ENCODE measurements around the gene CCR5. TPM values are rescaled to one million over a fixed set of nuclear protein-coding genes. Genes with fewer than 3 reads are reported as not detected.

Gene CCR5
- total RNA-seq, 2 experiments from 2014 or later: 39.6 to 44.3 TPM

DNA sequence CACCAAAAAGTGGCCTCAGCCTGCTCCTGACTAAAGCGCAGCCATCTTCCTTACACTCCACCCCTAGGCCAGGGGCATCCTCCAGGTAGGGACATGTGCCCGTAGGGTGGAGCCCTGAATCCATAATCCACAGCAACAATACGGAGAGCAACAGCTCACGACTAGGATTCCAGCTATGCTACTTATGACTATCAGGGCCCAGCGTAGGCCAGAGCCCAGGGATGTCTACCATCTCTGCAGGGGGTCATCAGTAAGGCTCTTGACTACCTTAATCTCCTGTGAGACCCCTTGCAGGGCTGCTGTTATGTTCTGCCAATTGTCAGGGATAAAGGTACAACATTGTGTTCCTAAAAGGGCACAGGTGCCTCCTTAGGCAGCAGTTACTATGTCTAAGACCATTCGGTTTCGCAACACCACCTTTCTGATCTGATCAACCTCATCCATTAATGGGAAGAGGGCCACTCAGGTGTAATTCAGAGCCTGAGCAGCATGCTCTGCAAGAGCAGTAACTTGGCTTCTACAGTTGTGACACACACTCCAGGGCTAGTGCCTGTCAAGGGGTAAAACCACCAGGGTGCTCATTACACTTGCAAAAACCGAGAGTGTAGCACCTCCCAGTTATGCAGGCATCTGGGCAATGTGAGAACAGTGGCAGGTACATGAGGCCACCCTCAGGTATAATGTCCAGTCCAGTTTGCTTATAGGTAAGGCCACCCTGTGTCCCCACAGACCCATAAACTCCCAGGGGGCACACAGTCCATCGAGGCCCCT, 47.3 kb downstream of the CCR5 start:
- ATAC-seq (ENCODE audit: low read depth): no peak
- peaks cover 15% of the 10 kb centered on the region for H3K4me1 Mint-ChIP-seq
- no peak overlapping the region for H3K27ac Mint-ChIP-seq
- no peak for DNase-seq
- no peak overlapping the region for H3K4me3 Mint-ChIP-seq
- POLR2A ChIA-PET: no interaction called here
- H3K9me3 Mint-ChIP-seq: no peaks in the 10 kb centered on the region
- H3K36me3 Mint-ChIP-seq: no peaks in the 10 kb centered on the region
- no peaks in the 10 kb centered on the region for H3K27me3 Mint-ChIP-seq

DNA sequence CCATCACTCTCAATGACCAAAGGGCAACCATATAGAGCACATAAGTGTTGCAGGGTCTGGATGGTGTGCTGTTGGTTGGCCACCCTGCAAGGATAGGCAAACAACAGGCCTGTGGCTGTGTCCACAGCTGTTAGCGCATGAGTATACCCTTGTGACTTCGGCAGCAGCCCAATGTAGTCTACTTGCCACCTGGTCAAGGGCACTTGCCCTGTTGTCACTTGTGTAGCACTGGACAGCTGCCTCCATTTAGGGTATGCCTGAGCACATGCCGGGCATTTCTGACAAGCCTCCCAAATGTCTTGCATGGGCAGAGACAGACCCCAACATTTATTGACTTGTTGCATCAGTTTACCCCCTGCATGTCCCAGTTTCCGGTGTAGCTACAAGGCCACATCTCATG, 49.1 kb downstream of the CCR5 start:
- Mint-ChIP-seq H3K27me3 (no peaks in the 10 kb centered on the region), H3K4me3 (no peak overlapping the region), H3K4me1 (peaks cover 14% of the 10 kb centered on the region), H3K27ac (no peak overlapping the region), H3K9me3 (no peaks in the 10 kb centered on the region), H3K36me3 (no peaks in the 10 kb centered on the region)
- POLR2A ChIA-PET: no interaction called here
- ATAC-seq (ENCODE audit: low read depth) (no peak), DNase-seq (no peak)

DNA sequence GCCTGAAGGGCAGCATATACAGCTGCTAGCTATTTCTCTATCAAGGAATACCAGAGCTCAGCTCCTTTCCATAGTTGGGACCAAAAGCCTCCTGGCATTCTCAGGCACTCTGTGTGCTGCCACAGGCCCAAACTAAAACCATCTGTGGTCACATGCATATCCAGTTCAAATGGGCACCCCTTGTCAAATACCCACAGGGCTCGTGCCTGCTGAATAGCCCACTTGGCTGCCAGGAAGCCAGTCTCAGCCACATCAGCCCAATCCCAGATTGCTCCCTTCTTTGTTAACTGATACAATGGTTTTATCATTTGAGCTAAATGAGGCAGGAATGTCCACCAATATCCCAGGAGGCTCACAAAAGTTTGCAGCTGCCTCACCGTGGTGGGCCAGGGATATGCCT, 50.2 kb downstream of the CCR5 start:
- H3K9me3 Mint-ChIP-seq: no peaks in the 10 kb centered on the region
- POLR2A ChIA-PET: no interaction called here
- H3K27me3 Mint-ChIP-seq: no peaks in the 10 kb centered on the region
- no peak overlapping the region for H3K4me3 Mint-ChIP-seq
- ATAC-seq (ENCODE audit: low read depth) (no peak), DNase-seq (no peak)
- H3K27ac Mint-ChIP-seq: no peak overlapping the region
- H3K36me3 Mint-ChIP-seq: no peaks in the 10 kb centered on the region
- peaks cover 10% of the 10 kb centered on the region for H3K4me1 Mint-ChIP-seq

DNA sequence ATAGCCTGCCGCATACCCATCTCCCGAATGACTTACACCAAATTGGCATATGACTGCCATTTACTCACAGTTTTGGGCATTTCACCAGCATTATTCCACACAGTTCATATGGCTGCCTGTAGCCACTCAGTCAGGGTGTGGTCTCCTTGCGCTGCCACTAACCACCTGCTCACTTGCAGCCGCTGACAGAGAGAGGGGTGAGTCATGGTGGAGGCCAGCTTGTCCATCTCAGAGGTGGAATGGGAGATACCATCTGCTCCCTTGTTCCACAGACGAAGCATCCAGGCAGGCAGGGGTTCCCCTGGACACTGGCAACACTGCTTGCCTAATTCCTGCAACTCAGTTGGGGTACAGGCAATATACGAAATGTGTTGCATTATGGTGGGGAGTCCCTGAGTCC, 51.9 kb downstream of the CCR5 start:
- no peaks in the 10 kb centered on the region for H3K27me3 Mint-ChIP-seq
- no peak overlapping the region for H3K27ac Mint-ChIP-seq
- no peaks in the 10 kb centered on the region for H3K36me3 Mint-ChIP-seq
- DNase-seq (no peak), ATAC-seq (ENCODE audit: low read depth) (no peak)
- H3K4me3 Mint-ChIP-seq: no peak overlapping the region
- POLR2A ChIA-PET: no interaction called here
- peaks cover 17% of the 10 kb centered on the region for H3K4me1 Mint-ChIP-seq
- no peaks in the 10 kb centered on the region for H3K9me3 Mint-ChIP-seq

DNA sequence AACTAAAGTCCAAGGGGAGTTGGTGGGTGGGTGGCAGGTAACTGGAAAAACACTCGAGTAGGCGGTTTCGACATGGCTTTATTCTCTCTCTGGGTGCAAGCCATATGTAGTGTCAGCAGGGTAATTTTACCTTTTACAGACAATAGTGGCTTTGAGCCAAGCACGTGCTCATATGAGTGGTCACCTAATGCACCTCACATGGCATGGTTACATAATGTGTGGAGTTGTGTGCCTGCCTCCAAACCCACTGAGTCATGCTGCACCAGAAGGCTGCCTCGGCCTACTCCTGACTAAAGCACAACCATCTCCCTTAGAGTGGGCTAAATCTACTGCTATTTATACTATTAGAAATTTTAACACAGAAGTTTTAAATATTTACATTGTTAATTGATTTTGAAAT, 52.8 kb downstream of the CCR5 start:
- H3K4me3 Mint-ChIP-seq: no peak overlapping the region
- ATAC-seq (ENCODE audit: low read depth): no peak
- H3K9me3 Mint-ChIP-seq: no peaks in the 10 kb centered on the region
- POLR2A ChIA-PET: interaction anchor here (1.0 to 1.3 kb wide), 2 partner anchors 14 to 16 kb away, joined by 3 read pairs; partner anchors contain the start of genes CCR5AS and CCRL2
- H3K27me3 Mint-ChIP-seq: no peaks in the 10 kb centered on the region
- no peaks in the 10 kb centered on the region for H3K36me3 Mint-ChIP-seq
- H3K4me1 Mint-ChIP-seq: peaks cover 18% of the 10 kb centered on the region
- DNase-seq: no peak
- no peak overlapping the region for H3K27ac Mint-ChIP-seq

Other genes starting within 250 kb of the CCR5 start
- gene CCR1, start 162.6 kb upstream of the CCR5 start, total RNA-seq: 10 to 100 TPM; 58.6 to 63.9 TPM
- gene CCR3, start 128.5 kb upstream of the CCR5 start, total RNA-seq: 1 to 10 TPM; 1.3 to 1.9 TPM
- 10 to 100 TPM; 52.5 to 53.0 TPM for gene CCR2, start 16.8 kb upstream of the CCR5 start, total RNA-seq
- 10 to 100 TPM; 13.5 to 14.4 TPM for gene CCRL2, start 36.3 kb downstream of the CCR5 start, total RNA-seq
- not detected for gene LTF, start 94.0 kb downstream of the CCR5 start, total RNA-seq
- not detected for gene RTP3, start 127.0 kb downstream of the CCR5 start, total RNA-seq
- under 1 TPM; 0.45 to 0.75 TPM for gene LRRC2, start 195.4 kb downstream of the CCR5 start, total RNA-seq
- not detected for gene FAM240A, start 241.6 kb downstream of the CCR5 start, total RNA-seq